Astrocyte (in vitro differentiated cells and primary cell): Measurements from ENCODE around the gene PDZRN4. TPM values are rescaled to one million over a fixed set of nuclear protein-coding genes. Genes with fewer than 3 reads are reported as not detected.

Source experiments
- DNase-seq: peaks from one replicate; pipeline ENCODE4 v3.0.0-alpha.2; 2010; ENCODE audit warnings: low read depth
- FAIRE-seq: peaks from 2 replicates; lab custom pipeline; 2011; peaks lifted over from hg19 to GRCh38; lab: Jason Lieb, UNC
- H2AFZ ChIP-seq: 2 replicates; pipeline ENCODE4 v1.6.0; 2012; ENCODE audit warnings: low read depth, low read length, inconsistent platforms
- H3K27ac ChIP-seq: 2 replicates; pipeline ENCODE4 v1.5.1; 2011; ENCODE audit warnings: low read depth, low read length, inconsistent platforms
- H3K27me3 ChIP-seq: 2 replicates; pipeline ENCODE4 v1.6.0; 2011; ENCODE audit warnings: low read length, inconsistent platforms; ENCODE audit not compliant: insufficient read depth
- H3K36me3 ChIP-seq: 2 replicates; pipeline ENCODE4 v1.5.1; 2011; ENCODE audit warnings: low read length, inconsistent platforms; ENCODE audit not compliant: insufficient read depth
- H3K4me1 ChIP-seq: 2 replicates; pipeline ENCODE4 v1.5.1; 2011; ENCODE audit warnings: low read length, inconsistent platforms; ENCODE audit not compliant: insufficient read depth
- H3K4me2 ChIP-seq: 2 replicates; pipeline ENCODE4 v1.6.0; 2012; ENCODE audit warnings: low read length, inconsistent platforms
- H3K4me3 ChIP-seq: 2 replicates; pipeline ENCODE4 v1.5.1; 2011; ENCODE audit warnings: low read depth, mild to moderate bottlenecking, low read length, inconsistent platforms; ENCODE audit not compliant: insufficient read depth
- H3K79me2 ChIP-seq: 2 replicates; pipeline ENCODE4 v1.6.0; 2012; ENCODE audit warnings: mild to moderate bottlenecking, low read length, inconsistent platforms; ENCODE audit not compliant: insufficient read depth
- H3K9ac ChIP-seq: 2 replicates; pipeline ENCODE4 v1.6.0; 2012; ENCODE audit warnings: mild to moderate bottlenecking, low read length, inconsistent platforms
- H3K9me3 ChIP-seq: 2 replicates; pipeline ENCODE4 v1.5.1; 2012; ENCODE audit warnings: low read depth, mild to moderate bottlenecking, low read length, inconsistent platforms; ENCODE audit not compliant: insufficient read depth
- H4K20me1 ChIP-seq: 2 replicates; pipeline ENCODE4 v1.6.0; 2012; ENCODE audit warnings: low read length, inconsistent platforms; ENCODE audit not compliant: insufficient read depth
- H3K27ac Mint-ChIP-seq: one replicate; pipeline ENCODE4 v1.8.0; 2021; ENCODE audit warnings: mild to moderate bottlenecking, mixed read lengths; ENCODE audit not compliant: unreplicated experiment
- H3K27me3 Mint-ChIP-seq: one replicate; pipeline ENCODE4 v1.8.0; 2021; ENCODE audit warnings: low read depth, mixed read lengths; ENCODE audit not compliant: unreplicated experiment
- H3K36me3 Mint-ChIP-seq: one replicate; pipeline ENCODE4 v1.8.0; 2021; ENCODE audit warnings: low read depth, mixed read lengths; ENCODE audit not compliant: unreplicated experiment
- H3K4me1 Mint-ChIP-seq: one replicate; pipeline ENCODE4 v1.8.0; 2021; ENCODE audit warnings: low read depth, mixed read lengths; ENCODE audit not compliant: unreplicated experiment
- H3K4me3 Mint-ChIP-seq: one replicate; pipeline ENCODE4 v1.8.0; 2021; ENCODE audit warnings: mild to moderate bottlenecking, moderate library complexity, mixed read lengths; ENCODE audit not compliant: unreplicated experiment
- H3K9me3 Mint-ChIP-seq: one replicate; pipeline ENCODE4 v1.8.0; 2021; ENCODE audit warnings: mild to moderate bottlenecking, mixed read lengths; ENCODE audit not compliant: unreplicated experiment
- CTCF ChIP-seq: IDR thresholded peaks from 2 replicates; pipeline ENCODE4 v1.5.1; 2011; ENCODE audit warnings: low read depth, mild to moderate bottlenecking, inconsistent platforms, low read length, moderate library complexity; ENCODE audit not compliant: insufficient read depth
- EZH2 ChIP-seq: IDR thresholded peaks from 2 replicates; pipeline ENCODE4 v1.6.1; 2012; ENCODE audit warnings: mild to moderate bottlenecking, low read length, inconsistent platforms; ENCODE audit not compliant: insufficient read depth
- total RNA-seq: library from RNA; stranded (reverse); gene quantifications from 2 replicates; pipeline ENCODE4 v1.2.1, GENCODE V29; 2021

PDZRN4 gene
- total RNA-seq, 1 donor from 2014 or later = not detected

- no peak overlapping the region for H3K4me3 Mint-ChIP-seq
Measured at GRCh38 chr12:41336041-41336549, 148.0 kb downstream of the PDZRN4 start.

GRCh38 chr12:41339784-41340183 is 151.7 kb downstream of the PDZRN4 start:
- H4K20me1 ChIP-seq = no peaks in the 10 kb centered on the region

More at GRCh38 chr12:41336041-41336549, 148.0 kb downstream of the PDZRN4 start:
- no peaks in the 10 kb centered on the region for H3K79me2 ChIP-seq
- TF ChIP-seq EZH2 (no peak), CTCF (no peak)
- Mint-ChIP-seq H3K36me3 (no peaks in the 10 kb centered on the region), H3K4me1 (no peaks in the 10 kb centered on the region), H3K27me3 (no peaks in the 10 kb centered on the region), H3K9me3 (peaks cover 2% of the 10 kb centered on the region), H3K27ac (no peak overlapping the region)
- no peaks in the 10 kb centered on the region for H3K4me1 ChIP-seq
- no peak overlapping the region for H3K27ac ChIP-seq
- H4K20me1 ChIP-seq = no peaks in the 10 kb centered on the region
- H3K4me3 ChIP-seq = no peak overlapping the region
- no peak overlapping the region for H3K9ac ChIP-seq
- H3K27me3 ChIP-seq = no peaks in the 10 kb centered on the region
- no peaks in the 10 kb centered on the region for H3K9me3 ChIP-seq
- H3K4me2 ChIP-seq = no peak overlapping the region
- no peaks in the 10 kb centered on the region for H3K36me3 ChIP-seq
- H2AFZ ChIP-seq = no peak overlapping the region
- DNase-seq = no peak
- FAIRE-seq = no peak

More at GRCh38 chr12:41339784-41340183, 151.7 kb downstream of the PDZRN4 start:
- no peak overlapping the region for H3K27ac Mint-ChIP-seq
- TF ChIP-seq CTCF (no peak), EZH2 (no peak)
- H3K27me3 Mint-ChIP-seq = no peaks in the 10 kb centered on the region
- FAIRE-seq = no peak
- Histone ChIP-seq H3K27ac (no peak overlapping the region), H3K4me2 (no peak overlapping the region), H3K9me3 (no peaks in the 10 kb centered on the region), H2AFZ (no peak overlapping the region), H3K27me3 (no peaks in the 10 kb centered on the region), H3K36me3 (no peaks in the 10 kb centered on the region), H3K4me3 (no peak overlapping the region), H3K4me1 (no peaks in the 10 kb centered on the region), H3K79me2 (no peaks in the 10 kb centered on the region), H3K9ac (no peak overlapping the region)
- peaks cover 2% of the 10 kb centered on the region for H3K9me3 Mint-ChIP-seq
- H3K4me3 Mint-ChIP-seq = no peak overlapping the region
- H3K36me3 Mint-ChIP-seq = no peaks in the 10 kb centered on the region
- no peak for DNase-seq
- no peaks in the 10 kb centered on the region for H3K4me1 Mint-ChIP-seq
